H9 (cell line): ENCODE data around the gene PDXDC1. TPM values are rescaled to one million over a fixed set of nuclear protein-coding genes. Genes with fewer than 3 reads are reported as not detected.

ENCODE experiments used
- DNase-seq: peaks from one replicate; pipeline ENCODE4 v3.0.0-alpha.2; 2017
- H2AFZ ChIP-seq: one replicate; pipeline ENCODE4 v1.6.1; 2013; ENCODE audit warnings: mild to moderate bottlenecking, low read length, control low read depth, moderate library complexity
- H2AK5ac ChIP-seq: 2 replicates; pipeline ENCODE4 v1.6.1; 2013; ENCODE audit warnings: low read length, control low read depth, mixed read lengths; ENCODE audit not compliant: insufficient read length
- H2BK120ac ChIP-seq: one replicate; pipeline ENCODE4 v1.6.1; 2013; ENCODE audit warnings: low read depth, mild to moderate bottlenecking, low read length, control low read depth, inconsistent platforms; ENCODE audit not compliant: poor library complexity, severe bottlenecking
- H2BK12ac ChIP-seq: 2 replicates; pipeline ENCODE4 v1.6.1; 2013; ENCODE audit warnings: low read length, control low read depth, mixed read lengths, low read depth; ENCODE audit not compliant: insufficient read length
- H2BK15ac ChIP-seq: 2 replicates; pipeline ENCODE4 v1.6.1; 2013; ENCODE audit warnings: low read depth, low read length, control low read depth
- H2BK20ac ChIP-seq: one replicate; pipeline ENCODE4 v1.6.1; 2013; ENCODE audit warnings: low read depth, mild to moderate bottlenecking, low read length, control low read depth, inconsistent platforms; ENCODE audit not compliant: poor library complexity, severe bottlenecking
- H2BK5ac ChIP-seq: 2 replicates; pipeline ENCODE4 v1.6.1; 2013; ENCODE audit warnings: low read length, control low read depth, mixed read lengths; ENCODE audit not compliant: insufficient read length
- H3K14ac ChIP-seq: 2 replicates; pipeline ENCODE4 v1.6.1; 2013; ENCODE audit warnings: low read length, control low read depth; ENCODE audit not compliant: insufficient read depth
- H3K18ac ChIP-seq: 2 replicates; pipeline ENCODE4 v1.6.1; 2013; ENCODE audit warnings: low read depth, mild to moderate bottlenecking, mixed read lengths, low read length, control low read depth; ENCODE audit not compliant: insufficient read length
- H3K23ac ChIP-seq: 2 replicates; pipeline ENCODE4 v1.6.1; 2013; ENCODE audit warnings: low read length, control low read depth, mixed read lengths, low read depth; ENCODE audit not compliant: insufficient read length
- H3K23me2 ChIP-seq: 2 replicates; pipeline ENCODE4 v1.6.1; 2013; ENCODE audit warnings: low read depth, mild to moderate bottlenecking, mixed read lengths, low read length, control low read depth; ENCODE audit not compliant: insufficient read length, poor library complexity, severe bottlenecking
- H3K27ac ChIP-seq: 2 replicates; pipeline ENCODE4 v1.5.1; 2013; ENCODE audit warnings: low read length, control low read depth, mixed read lengths, low read depth; ENCODE audit not compliant: insufficient read length
- H3K27me3 ChIP-seq: 2 replicates; pipeline ENCODE4 v1.6.1; 2013; ENCODE audit warnings: low read length, control low read depth, inconsistent platforms; ENCODE audit not compliant: insufficient read depth
- H3K4ac ChIP-seq: 2 replicates; pipeline ENCODE4 v1.6.1; 2013; ENCODE audit warnings: low read depth, mild to moderate bottlenecking, control low read depth, inconsistent platforms, low read length, moderate library complexity
- H3K4me1 ChIP-seq: 2 replicates; pipeline ENCODE4 v1.6.1; 2013; ENCODE audit warnings: low read length, control low read depth, inconsistent platforms; ENCODE audit not compliant: insufficient read depth
- H3K4me2 ChIP-seq: 2 replicates; pipeline ENCODE4 v1.6.1; 2013; ENCODE audit warnings: low read length, control low read depth, mixed read lengths; ENCODE audit not compliant: insufficient read length, insufficient read depth
- H3K56ac ChIP-seq: 2 replicates; pipeline ENCODE4 v1.6.1; 2013; ENCODE audit warnings: low read depth, mild to moderate bottlenecking, mixed read lengths, low read length, control low read depth; ENCODE audit not compliant: insufficient read length
- H3K79me1 ChIP-seq: 2 replicates; pipeline ENCODE4 v1.6.1; 2013; ENCODE audit warnings: low read depth, mild to moderate bottlenecking, moderate library complexity, low read length, control low read depth, inconsistent platforms; ENCODE audit not compliant: insufficient read depth, poor library complexity, severe bottlenecking
- H3K79me2 ChIP-seq: 2 replicates; pipeline ENCODE4 v1.6.1; 2013; ENCODE audit warnings: low read length, control low read depth, inconsistent platforms; ENCODE audit not compliant: insufficient read depth
- H3K9ac ChIP-seq: 2 replicates; pipeline ENCODE4 v1.6.1; 2013; ENCODE audit warnings: low read length, control low read depth, mixed read lengths; ENCODE audit not compliant: insufficient read length; ENCODE audit errors: extremely low read depth
- H3K9me3 ChIP-seq: one replicate; pipeline ENCODE4 v1.6.1; 2013; ENCODE audit warnings: low read depth, low read length, inconsistent platforms; ENCODE audit not compliant: control insufficient read depth
- H3T11ph ChIP-seq: one replicate; pipeline ENCODE4 v1.6.1; 2013; ENCODE audit warnings: mild to moderate bottlenecking, low read length, control low read depth, inconsistent platforms
- H4K20me1 ChIP-seq: one replicate; pipeline ENCODE4 v1.6.1; 2013; ENCODE audit not compliant: control insufficient read depth, insufficient read length, insufficient read depth
- H4K5ac ChIP-seq: 2 replicates; pipeline ENCODE4 v1.6.1; 2013; ENCODE audit warnings: low read depth, mild to moderate bottlenecking, mixed read lengths, low read length, control low read depth; ENCODE audit not compliant: insufficient read length
- H4K8ac ChIP-seq: replicated peaks from 2 replicates; pipeline ENCODE4 v1.6.1; 2013; ENCODE audit warnings: low read length, control low read depth, mixed read lengths, low read depth; ENCODE audit not compliant: insufficient read length
- H4K91ac ChIP-seq: 2 replicates; pipeline ENCODE4 v1.6.1; 2013; ENCODE audit warnings: low read depth, mild to moderate bottlenecking, moderate library complexity, mixed read lengths, low read length, control low read depth; ENCODE audit not compliant: insufficient read length
- H3K27ac Mint-ChIP-seq, 3 experiments: 2 replicates in 2 of 3; 3 replicates in 1 of 3; pipeline ENCODE4 v1.8.0; 2020 to 2021; ENCODE audit warnings: mixed read lengths in 3 of 3, mild to moderate bottlenecking in 1 of 3, moderate library complexity in 1 of 3
- H3K27me3 Mint-ChIP-seq: 2 replicates; pipeline ENCODE4 v1.8.0; 2021; ENCODE audit warnings: low read depth, mild to moderate bottlenecking, moderate library complexity, mixed read lengths
- H3K36me3 Mint-ChIP-seq, 3 experiments: 2 replicates in 2 of 3; 3 replicates in 1 of 3; pipeline ENCODE4 v1.8.0; 2020 to 2021; ENCODE audit warnings: low read depth in 3 of 3, mixed read lengths in 3 of 3; ENCODE audit not compliant: insufficient read depth in 1 of 3
- H3K4me1 Mint-ChIP-seq, 2 experiments: 2 replicates each; pipeline ENCODE4 v1.8.0; 2020; ENCODE audit warnings: mixed read lengths in 2 of 2
- H3K4me3 Mint-ChIP-seq, 2 experiments: 2 replicates in 1 of 2; 3 replicates in 1 of 2; pipeline ENCODE4 v1.8.0; 2020 to 2021; ENCODE audit warnings: mild to moderate bottlenecking in 2 of 2, mixed read lengths in 2 of 2, moderate library complexity in 1 of 2
- H3K9me3 Mint-ChIP-seq, 2 experiments: 2 replicates in 1 of 2; 3 replicates in 1 of 2; pipeline ENCODE4 v1.8.0; 2020; ENCODE audit warnings: mild to moderate bottlenecking in 2 of 2, mixed read lengths in 2 of 2, moderate library complexity in 1 of 2
- CTCF ChIP-seq: fragments of 200-600 bp; sonication (generic); conservative IDR thresholded peaks from 3 replicates; pipeline ENCODE4 v1.8.0; 2021; ENCODE audit warnings: antibody characterized with exemption, mild to moderate bottlenecking
- WGBS: extraction: QIAGEN DNeasy Blood & Tissue Kit; methylation state at CpG from one replicate; pipeline ENCODE4 v1.1.7; 2013; ENCODE audit warnings: missing lambda C conversion rate, low lambda C conversion rate, mixed read lengths; ENCODE audit not compliant: insufficient read length; ENCODE audit errors: extremely low coverage; 5-methylcytosine and 5-hydroxymethylcytosine counted together
- total RNA-seq: library from RNA; stranded (reverse); gene quantifications from 2 replicates; pipeline ENCODE4 v1.2.1, GENCODE V29; 2021

PDXDC1 gene
- total RNA-seq, 1 experiment from 2014 or later = 112 TPM

GRCh38 chr16:15035163-15035729, 60.4 kb downstream of the PDXDC1 start:
- H3K18ac ChIP-seq = no peak overlapping the region
- H3K27ac ChIP-seq = no peak overlapping the region
- no peaks in the 10 kb centered on the region for H3K9me3 ChIP-seq
- DNase-seq = no peak
- no peak overlapping the region for H2AK5ac ChIP-seq
- H3K27ac Mint-ChIP-seq = no peak overlapping the region
- no peak overlapping the region for H2AFZ ChIP-seq
- H3K9me3 Mint-ChIP-seq = no peaks in the 10 kb centered on the region
- H3K4me1 ChIP-seq = no peaks in the 10 kb centered on the region
- H3K14ac ChIP-seq = no peak overlapping the region
- H3K79me2 ChIP-seq = no peaks in the 10 kb centered on the region
- no peak overlapping the region for H4K5ac ChIP-seq
- no peak overlapping the region for H3K4ac ChIP-seq
- H3K23ac ChIP-seq = no peak overlapping the region
- no peaks in the 10 kb centered on the region for H3K23me2 ChIP-seq
- no peak overlapping the region for H3K9ac ChIP-seq
- no peak overlapping the region for H4K91ac ChIP-seq
- H2BK12ac ChIP-seq = no peak overlapping the region
- no peak overlapping the region for H2BK15ac ChIP-seq
- H4K20me1 ChIP-seq = no peaks in the 10 kb centered on the region
- no peak overlapping the region for H3K4me2 ChIP-seq
- TF ChIP-seq CTCF = no peak
- no peaks in the 10 kb centered on the region for H3K27me3 ChIP-seq
- no peaks in the 10 kb centered on the region for H3K79me1 ChIP-seq
- no peak overlapping the region for H3T11ph ChIP-seq
- H3K4me3 Mint-ChIP-seq = no peak overlapping the region
- no peak overlapping the region for H2BK5ac ChIP-seq
- peaks cover 25 to 90% (median 80%) of the 10 kb centered on the region in 3 experiments; a peak in 6 of 7 replicates for H3K36me3 Mint-ChIP-seq
- no peaks in the 10 kb centered on the region for H3K4me1 Mint-ChIP-seq
- H4K8ac ChIP-seq = no peak overlapping the region
- H2BK120ac ChIP-seq = no peak overlapping the region
- H3K27me3 Mint-ChIP-seq = no peaks in the 10 kb centered on the region
- no peak overlapping the region for H3K56ac ChIP-seq
- WGBS = no CpG with 5 or more reads among the region's 15 CpGs
- no peak overlapping the region for H2BK20ac ChIP-seq
